GM04503 (cell line): ENCODE measurements around the gene KCNMA1.
A peak's percentile ranks its signal among the peaks of the same experiment; 100 is the strongest.

ENCODE experiments used
- DNase-seq: peaks from one replicate; pipeline ENCODE4 v3.0.0-alpha.2; 2012; ENCODE audit warnings: low read depth

Gene KCNMA1

GRCh38 chr10:77300682-77301302 lies 336.8 kb downstream of the KCNMA1 start:
- no peak for DNase-seq

- DNase-seq, result no peak
Measured at GRCh38 chr10:77299320-77299719, 338.3 kb downstream of the KCNMA1 start.

- DNase-seq, result no peak
Measured at GRCh38 chr10:77297393-77297739, 340.2 kb downstream of the KCNMA1 start.

GRCh38 chr10:77296534-77297392 lies 340.8 kb downstream of the KCNMA1 start:
- DNase-seq, result no peak

GRCh38 chr10:77293773-77294172 lies 343.8 kb downstream of the KCNMA1 start:
- no peak for DNase-seq

- no peak for DNase-seq
Measured at GRCh38 chr10:77293347-77293746, 344.3 kb downstream of the KCNMA1 start.

- DNase-seq, result no peak
Measured at GRCh38 chr10:77291596-77292505, 345.8 kb downstream of the KCNMA1 start.

- DNase-seq, result peak; percentile 91
Measured at GRCh38 chr10:77290528-77291155, 347.0 kb downstream of the KCNMA1 start.

GRCh38 chr10:77289790-77290189 lies 347.8 kb downstream of the KCNMA1 start:
- DNase-seq, result no peak

GRCh38 chr10:77289027-77289501 lies 348.5 kb downstream of the KCNMA1 start:
- no peak for DNase-seq

- no peak for DNase-seq
Measured at GRCh38 chr10:77287647-77288120, 349.9 kb downstream of the KCNMA1 start.

GRCh38 chr10:77286531-77287508 lies 350.8 kb downstream of the KCNMA1 start:
- DNase-seq, result no peak

- DNase-seq, result no peak
Measured at GRCh38 chr10:77285529-77286182, 352.0 kb downstream of the KCNMA1 start.

- DNase-seq, result no peak
Measured at GRCh38 chr10:77284797-77285196, 352.8 kb downstream of the KCNMA1 start.

GRCh38 chr10:77283326-77283725 lies 354.3 kb downstream of the KCNMA1 start:
- no peak for DNase-seq

GRCh38 chr10:77282163-77282562 lies 355.4 kb downstream of the KCNMA1 start:
- DNase-seq, result no peak

- no peak for DNase-seq
Measured at GRCh38 chr10:77281719-77282118, 355.9 kb downstream of the KCNMA1 start.

- peak; percentile 27 for DNase-seq
Measured at GRCh38 chr10:77279207-77279606, 358.4 kb downstream of the KCNMA1 start.

GRCh38 chr10:77274046-77274795 lies 363.4 kb downstream of the KCNMA1 start:
- peak; percentile 87 for DNase-seq
